ENCODE results near the gene PRSS3.
"Not testable (repeated sequence)": the region's sequence is repeated elsewhere in the genome, so short reads cannot be mapped to it uniquely, and the experiment has no call there.

Gene PRSS3

DNA sequence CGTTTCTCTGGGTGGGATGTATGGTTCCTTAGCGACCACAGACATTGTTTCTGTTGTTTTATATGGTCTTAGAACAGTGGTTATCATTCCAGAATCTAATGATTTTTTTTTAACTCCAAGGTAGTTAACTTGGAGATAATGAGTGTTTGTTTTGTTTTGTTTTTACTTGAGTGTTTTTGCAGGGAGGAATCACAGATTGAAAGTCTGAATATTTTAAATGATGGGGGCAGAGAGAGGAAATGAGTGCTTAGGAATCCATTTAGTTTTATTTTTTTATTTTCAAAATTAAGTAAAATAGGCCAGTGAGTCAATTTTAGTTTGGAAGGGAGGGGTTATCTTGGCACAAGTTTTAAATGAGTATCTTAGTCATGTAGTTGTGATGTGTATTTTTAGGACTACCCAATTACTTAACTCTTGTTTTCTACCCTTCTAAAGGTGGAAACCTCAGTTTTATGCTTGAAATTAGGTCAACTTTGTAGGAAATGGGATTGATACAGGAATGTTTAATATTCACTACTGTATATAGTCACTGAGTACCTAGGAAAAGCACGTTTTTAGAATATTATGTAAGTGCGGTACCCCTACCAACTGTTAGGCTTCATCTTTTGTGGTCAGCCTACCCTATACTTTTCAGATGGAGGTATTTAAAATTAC is 23.6 kb downstream of the PRSS3 start:
- FAIRE-seq, result no peak

GRCh38 chr9:33820231-33820745 is 24.9 kb downstream of the PRSS3 start:
- FAIRE-seq, result no peak

GRCh38 chr9:33823801-33824200 is 28.4 kb downstream of the PRSS3 start:
- no peak for FAIRE-seq

DNA sequence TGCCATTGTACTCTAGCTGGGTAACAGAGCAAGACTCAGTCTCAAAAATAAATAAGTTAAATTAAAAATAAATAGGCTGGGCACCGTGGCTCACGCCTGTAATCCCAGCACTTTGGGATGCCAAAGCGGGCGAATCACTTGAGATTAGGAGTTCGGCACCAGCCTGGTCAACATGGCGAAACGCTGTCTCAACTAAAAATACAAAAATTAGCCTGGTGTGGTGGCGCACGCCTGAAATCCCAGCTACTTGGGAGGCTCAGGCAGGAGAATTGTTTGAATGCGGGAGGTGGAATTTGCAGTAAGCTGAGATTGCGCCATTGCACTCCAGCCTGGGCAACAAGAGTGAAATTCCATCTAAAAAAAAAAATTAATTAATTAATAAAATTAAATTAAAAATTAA is 31.9 kb downstream of the PRSS3 start:
- FAIRE-seq, result not testable (repeated sequence)

GRCh38 chr9:33829641-33830230 is 34.4 kb downstream of the PRSS3 start:
- FAIRE-seq, result not testable (repeated sequence)

DNA sequence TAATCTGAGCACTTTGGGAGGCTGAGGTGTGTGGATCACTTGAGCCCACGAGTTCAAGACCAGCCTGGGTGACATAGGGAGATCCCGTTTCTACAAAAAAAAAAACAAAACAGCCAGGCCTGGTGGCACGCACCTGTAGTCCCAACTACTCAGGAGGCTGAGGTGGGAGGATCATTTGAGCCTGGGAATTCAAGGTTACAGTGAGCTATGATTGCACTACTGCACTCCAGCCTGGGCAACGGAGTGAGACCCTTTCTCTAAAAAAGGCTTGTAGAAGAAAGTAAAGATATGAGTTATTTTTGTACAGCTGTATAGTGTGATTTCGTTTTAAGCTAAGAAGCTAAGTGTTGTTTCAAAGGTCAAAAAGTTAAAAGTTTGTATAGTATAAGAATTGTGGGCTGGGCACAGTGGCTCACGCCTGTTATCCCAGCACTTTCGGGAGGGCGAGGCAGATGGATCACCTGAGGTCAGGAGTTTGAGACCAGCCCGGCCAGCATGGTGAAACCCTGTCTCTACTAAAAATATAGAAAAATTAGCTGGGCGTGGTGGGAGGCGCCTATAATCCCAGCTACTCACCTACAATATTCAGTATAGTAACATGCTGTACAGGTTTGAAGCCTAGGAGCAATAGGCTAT is 40.4 kb downstream of the PRSS3 start:
- FAIRE-seq, result no peak

DNA sequence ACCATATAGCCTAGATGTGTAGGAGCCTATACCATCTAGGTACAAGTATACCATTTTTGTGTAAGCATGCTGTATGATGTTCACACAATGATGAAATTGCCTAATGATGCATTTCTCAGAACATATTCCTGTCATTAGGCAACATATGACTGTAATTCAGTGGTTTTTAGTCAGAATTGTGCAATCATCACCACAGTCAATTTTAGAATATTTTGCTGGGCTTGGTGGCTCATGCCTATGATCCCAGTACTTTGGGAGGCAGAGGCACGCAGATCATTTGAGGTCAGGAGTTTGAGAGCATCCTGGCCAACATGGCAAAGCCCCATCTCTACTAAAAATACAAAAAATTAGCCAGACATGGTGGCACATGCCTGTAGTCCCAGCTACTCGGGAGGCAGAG is 40.9 kb downstream of the PRSS3 start:
- not testable (repeated sequence) for FAIRE-seq

GRCh38 chr9:33837138-33837537 is 41.8 kb downstream of the PRSS3 start:
- FAIRE-seq, result no peak

DNA sequence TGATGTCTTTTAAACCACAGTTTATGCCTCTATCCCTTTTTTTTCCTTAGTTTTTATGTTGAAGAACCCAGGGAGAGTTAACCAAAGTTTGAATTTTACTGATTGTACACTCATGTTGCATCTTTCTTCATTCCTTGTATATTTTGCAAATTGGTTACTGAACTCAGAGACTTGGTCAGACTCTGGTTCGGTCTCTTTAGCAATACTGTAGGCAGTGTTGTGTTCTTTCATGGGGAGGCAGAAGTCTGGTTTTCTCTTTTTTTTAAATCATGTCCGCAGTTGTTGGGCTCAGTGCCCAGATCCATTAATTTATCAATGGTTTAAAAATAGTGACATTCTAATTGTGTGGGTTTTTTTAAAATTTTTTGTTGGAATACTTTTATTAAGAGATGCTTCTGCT is 45.0 kb downstream of the PRSS3 start:
- FAIRE-seq, result no peak

GRCh38 chr9:33843312-33843961 is 48.1 kb downstream of the PRSS3 start:
- FAIRE-seq, result no peak

- FAIRE-seq, result no peak
These were observed 50.9 kb downstream of the PRSS3 start for GRCh38 chr9:33846231-33846630.

DNA sequence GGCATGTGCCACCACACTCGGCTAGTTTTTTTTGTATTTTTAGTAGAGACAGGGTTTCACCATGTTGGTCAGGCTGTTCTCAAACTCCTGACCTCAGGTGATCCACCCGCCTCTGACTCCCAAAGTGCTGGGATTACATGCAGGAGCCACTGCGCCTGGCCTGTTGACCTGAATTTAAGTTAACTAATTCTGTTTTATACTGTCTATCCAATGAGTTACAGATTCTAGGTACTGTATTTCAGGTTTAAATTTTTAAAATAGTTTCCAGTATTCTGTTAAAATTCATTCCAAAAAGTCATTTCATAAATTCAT is 52.5 kb downstream of the PRSS3 start:
- FAIRE-seq, result not testable (repeated sequence)

Measured in TTC549 (cell line).